HCT116 (cell line): ENCODE data around the gene KANSL1. TPM values are rescaled to one million over a fixed set of nuclear protein-coding genes. Genes with fewer than 3 reads are reported as not detected.

Experiments
- ATAC-seq: fragments of 200-7000 bp; cut with Tn5 transposase; 2 replicates; pipeline ENCODE4 v1.9.1; 2020; ENCODE audit warnings: mild to moderate bottlenecking, moderate library complexity
- BruUV-seq: library from RNA; stranded (reverse); fragments of 400-500 nt; replicated peaks from 2 replicates; lab custom pipeline; 2021; lab: Mats Ljungman, UMichigan
- CTCF ChIA-PET: fragments of 300-600 bp; sonication (Branson Sonifier 250); formaldehyde crosslinking; loops from one replicate; lab custom pipeline; 2021; ENCODE audit warnings: antibody characterized with exemption; lab: Charles Lee
- POLR2A ChIA-PET: fragments of 300-600, 350-600 bp; sonication (Branson Sonifier 250); formaldehyde crosslinking; loops from one replicate; lab custom pipeline; 2021; ENCODE audit warnings: antibody characterized with exemption; lab: Charles Lee
- RAD21 ChIA-PET, 2 experiments: fragments of 300-600 bp; sonication (Branson Sonifier 250); formaldehyde crosslinking; loops; one replicate each; lab custom pipeline; 2023; ENCODE audit warnings: low total read pairs in 2 of 2; ENCODE audit not compliant: uncharacterized antibody in 2 of 2, unreplicated experiment in 2 of 2, low non-redundant PET in 1 of 2; lab: Charles Lee
- DNase-seq: peaks from one replicate; pipeline ENCODE4 v3.0.0-alpha.2; 2010; ENCODE audit warnings: low read depth, low spot score
- H2AFZ ChIP-seq: fragments of 200-600 bp; shearing (Covaris generic), sonication (generic); 2 replicates; pipeline ENCODE4 v1.6.1; 2017; ENCODE audit warnings: low read depth, mixed run types, mixed read lengths, antibody characterized with exemption, low read length; ENCODE audit not compliant: poor library complexity, severe bottlenecking
- H3K27ac ChIP-seq: 2 replicates; pipeline ENCODE4 v1.5.1; 2012; ENCODE audit warnings: low read depth, low read length
- H3K27me3 ChIP-seq: fragments of 200-600 bp; sonication (generic); 2 replicates; pipeline ENCODE4 v1.6.1; 2016; ENCODE audit warnings: mixed run types, low read length, mixed read lengths; ENCODE audit not compliant: insufficient read depth
- H3K36me3 ChIP-seq, 2 experiments: fragments of 200-500 bp in 1 of 2; fragments of 200-600 bp in 1 of 2; sonication (Bioruptor generic) in 1 of 2; sonication (generic) in 1 of 2; 2 replicates each; pipeline versions ENCODE4 v1.5.1 to v1.6.1; 2014 to 2016; ENCODE audit warnings: low read length in 2 of 2, inconsistent platforms in 1 of 2, mixed read lengths in 1 of 2, mixed run types in 1 of 2; ENCODE audit not compliant: insufficient read depth in 2 of 2, control insufficient read depth in 1 of 2
- H3K4me1 ChIP-seq, 2 experiments: fragments of 200-600 bp in 1 of 2; sonication (generic) in 1 of 2; 2 replicates each; pipeline versions ENCODE4 v1.5.1 to v1.6.1; 2012 to 2017; ENCODE audit warnings: low read length in 2 of 2, inconsistent platforms in 1 of 2, mild to moderate bottlenecking in 1 of 2, mixed read lengths in 1 of 2, mixed run types in 1 of 2, moderate library complexity in 1 of 2; ENCODE audit not compliant: insufficient read depth in 2 of 2, control insufficient read depth in 1 of 2
- H3K4me2 ChIP-seq: fragments of 200-600 bp; sonication (generic); 2 replicates; pipeline ENCODE4 v1.6.1; 2017; ENCODE audit warnings: mixed run types, low read length, mixed read lengths
- H3K4me3 ChIP-seq, 2 experiments: fragments of 200-600 bp in 1 of 2; sonication (generic) in 1 of 2; replicated peaks in 1 of 2; 2 replicates each; pipeline ENCODE4 v1.5.1; 2011 to 2016; ENCODE audit warnings: low read length in 2 of 2, control low read depth in 1 of 2, low read depth in 1 of 2, mild to moderate bottlenecking in 1 of 2, mixed read lengths in 1 of 2, mixed run types in 1 of 2
- H3K79me2 ChIP-seq: fragments of 200-600 bp; sonication (generic); 2 replicates; pipeline ENCODE4 v1.6.1; 2017; ENCODE audit warnings: mild to moderate bottlenecking, mixed run types, low read length, moderate library complexity, mixed read lengths; ENCODE audit not compliant: insufficient read depth
- H3K9ac ChIP-seq: fragments of 200-600 bp; sonication (generic); 2 replicates; pipeline ENCODE4 v1.6.1; 2016; ENCODE audit warnings: low read length, mixed read lengths
- H3K9me2 ChIP-seq: fragments of 200-600 bp; sonication (generic), shearing (Covaris generic); 2 replicates; pipeline ENCODE4 v1.6.1; 2017; ENCODE audit warnings: mixed run types, mild to moderate bottlenecking, moderate library complexity; ENCODE audit not compliant: insufficient read depth
- H3K9me3 ChIP-seq, 2 experiments: fragments of 200-500 bp in 1 of 2; fragments of 200-600 bp in 1 of 2; sonication (Bioruptor generic) in 1 of 2; sonication (generic) in 1 of 2; 2 replicates each; pipeline ENCODE4 v1.6.1; 2014 to 2017; ENCODE audit warnings: low read length in 2 of 2, mixed read lengths in 2 of 2, inconsistent platforms in 1 of 2, low read depth in 1 of 2, mild to moderate bottlenecking in 1 of 2, mixed run types in 1 of 2, moderate library complexity in 1 of 2; ENCODE audit not compliant: control insufficient read depth in 1 of 2, insufficient read depth in 1 of 2
- H4K20me1 ChIP-seq: fragments of 200-600 bp; sonication (generic), shearing (Covaris generic); 2 replicates; pipeline ENCODE4 v1.6.1; 2017; ENCODE audit warnings: mixed run types, mild to moderate bottlenecking, moderate library complexity; ENCODE audit not compliant: insufficient read depth
- CBX3 ChIP-seq: IDR thresholded peaks from 2 replicates; pipeline ENCODE4 v1.6.1; 2012; ENCODE audit warnings: low read depth
- CEBPB ChIP-seq: IDR thresholded peaks from 2 replicates; pipeline ENCODE4 v1.6.1; 2012; ENCODE audit warnings: low read depth
- CTCF ChIP-seq, 3 experiments: fragments of 200-600 bp in 1 of 3; sonication (generic) in 1 of 3; IDR thresholded peaks in 2 of 3; conservative IDR thresholded peaks in 1 of 3; 2 replicates each; pipeline ENCODE4 v1.5.1; 2012 to 2017; ENCODE audit warnings: low read depth in 2 of 3, low read length in 2 of 3, antibody characterized with exemption in 1 of 3, borderline replicate concordance in 1 of 3, control low read depth in 1 of 3, mild to moderate bottlenecking in 1 of 3, mixed read lengths in 1 of 3, mixed run types in 1 of 3, moderate library complexity in 1 of 3; ENCODE audit not compliant: insufficient read depth in 1 of 3
- EGR1 ChIP-seq: IDR thresholded peaks from 2 replicates; pipeline ENCODE4 v1.6.1; 2012; ENCODE audit warnings: low read depth
- ELF1 ChIP-seq: IDR thresholded peaks from 2 replicates; pipeline ENCODE4 v1.6.1; 2012; ENCODE audit warnings: low read depth, borderline replicate concordance
- EZH2 ChIP-seq: fragments of 200-600 bp; sonication (generic); IDR thresholded peaks from 2 replicates; pipeline ENCODE4 v1.6.1; 2017; ENCODE audit warnings: antibody characterized with exemption, mixed run types
- EZH2phosphoT487 ChIP-seq: fragments of 200-600 bp; IDR thresholded peaks from 2 replicates; pipeline ENCODE4 v1.6.1; 2018; ENCODE audit warnings: antibody characterized with exemption, borderline replicate concordance
- FOSL1 ChIP-seq: IDR thresholded peaks from 2 replicates; pipeline ENCODE4 v1.6.1; 2012; ENCODE audit warnings: low read depth
- JUND ChIP-seq: IDR thresholded peaks from 2 replicates; pipeline ENCODE4 v1.6.1; 2012
- RAD21 ChIP-seq: IDR thresholded peaks from 2 replicates; pipeline ENCODE4 v1.6.1; 2012; ENCODE audit warnings: low read depth, mild to moderate bottlenecking
- SP1 ChIP-seq: IDR thresholded peaks from 2 replicates; pipeline ENCODE4 v1.6.1; 2012; ENCODE audit warnings: low read depth
- SRF ChIP-seq: IDR thresholded peaks from 2 replicates; pipeline ENCODE4 v1.6.1; 2012; ENCODE audit warnings: low read depth
- TCF7L2 ChIP-seq: IDR thresholded peaks from 2 replicates; pipeline ENCODE4 v1.7.0; 2011; ENCODE audit warnings: borderline replicate concordance, inconsistent platforms; ENCODE audit not compliant: insufficient read depth, insufficient read length; ENCODE audit errors: extremely low read depth
- YY1 ChIP-seq: IDR thresholded peaks from 2 replicates; pipeline ENCODE4 v1.6.1; 2011; ENCODE audit warnings: low read length, low read depth, moderate library complexity, mild to moderate bottlenecking; ENCODE audit not compliant: insufficient replicate concordance; ENCODE audit errors: extremely low read depth
- ZBTB33 ChIP-seq: IDR thresholded peaks from 2 replicates; pipeline ENCODE4 v1.6.1; 2011; ENCODE audit warnings: mild to moderate bottlenecking, low read length, moderate library complexity; ENCODE audit not compliant: insufficient replicate concordance; ENCODE audit errors: extremely low read depth
- ZNF274 ChIP-seq: fragments of 200-500 bp; sonication (Bioruptor generic); IDR thresholded peaks from 2 replicates; pipeline ENCODE4 v1.6.1; 2014; ENCODE audit warnings: mild to moderate bottlenecking, low read depth, low read length, inconsistent platforms
- intact Hi-C: fragments of 100-400 bp; cut with micrococcal nuclease; formaldehyde crosslinking; loops from 2 replicates; pipeline ENCODE4 v1.10.0; 2022
- total RNA-seq: library from RNA; stranded (reverse); gene quantifications from one replicate; pipeline ENCODE4 v1.2.1, GENCODE V29; 2021; ENCODE audit not compliant: unreplicated experiment
- TF ChIP-seq, protein P1 (sequence below): IDR thresholded peaks from 2 replicates; pipeline ENCODE4 v1.6.1; 2012

KANSL1 gene
- total RNA-seq, 1 experiment from 2014 or later, result 77.5 TPM

GRCh38 chr17:46151762-46152161 lies 41.5 kb downstream of the KANSL1 start:
- ChIA-PET CTCF (interaction anchor here (0.7 kb wide), 1 partner anchor 75 kb away, joined by 3 read pairs; no protein-coding TSS in a partner anchor), POLR2A (no interaction called here), RAD21 (no interaction called here)
- Histone ChIP-seq H3K9ac (no peak overlapping the region), H3K27me3 (no peaks in the 10 kb centered on the region), H3K4me2 (no peak overlapping the region), H3K36me3 (no peaks in the 10 kb centered on the region), H3K9me2 (no peaks in the 10 kb centered on the region), H3K79me2 (peaks cover 100% of the 10 kb centered on the region), H3K4me3 (no peak overlapping the region), H3K27ac (no peak overlapping the region), H3K9me3 (no peaks in the 10 kb centered on the region), H3K4me1 (no peaks in the 10 kb centered on the region), H2AFZ (no peak overlapping the region), H4K20me1 (peaks cover 61% of the 10 kb centered on the region)
- no peak for TF ChIP-seq YY1
- TF ChIP-seq CBX3, result no peak
- TF ChIP-seq ZNF274, result no peak
- TF ChIP-seq EZH2, result no peak
- no peak for TF ChIP-seq CTCF (IDR thresholded peaks at IDR 0.05 in 2 of 3, conservative IDR thresholded peaks at IDR 0.05 in 1 of 3; ENCODE audit: borderline replicate concordance in 1 of 3, insufficient read depth in 1 of 3, low read depth in 2 of 3, low read length in 2 of 3)
- TF ChIP-seq CEBPB, result no peak
- no peak for TF ChIP-seq ZBTB33
- no peak for TF ChIP-seq TCF7L2
- TF ChIP-seq SP1, result no peak
- TF ChIP-seq JUND, result no peak
- no peak for TF ChIP-seq EZH2phosphoT487
- TF ChIP-seq, protein P1, sequence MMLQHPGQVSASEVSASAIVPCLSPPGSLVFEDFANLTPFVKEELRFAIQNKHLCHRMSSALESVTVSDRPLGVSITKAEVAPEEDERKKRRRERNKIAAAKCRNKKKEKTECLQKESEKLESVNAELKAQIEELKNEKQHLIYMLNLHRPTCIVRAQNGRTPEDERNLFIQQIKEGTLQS, result no peak
- TF ChIP-seq SRF, result no peak
- TF ChIP-seq FOSL1, result no peak
- TF ChIP-seq ELF1, result no peak
- no peak for TF ChIP-seq EGR1
- TF ChIP-seq RAD21, result no peak
- BruUV-seq, result no TSS peak
- no peak for ATAC-seq
- intact Hi-C loops, result loop anchor here (1.0 kb wide), 2 partner anchors 8 to 18 kb away; no protein-coding TSS in a partner anchor
- no peak for DNase-seq
